ENCODE results near the gene TMEM237.

GRCh38 chr2:201630577-201630976, 12.7 kb downstream of the TMEM237 start:
- TF ChIP-seq CTCF (conservative IDR thresholded peaks at IDR 0.05; ENCODE audit: low read depth, low read length), result no peak
- TF ChIP-seq EZH2 (IDR thresholded peaks at IDR 0.05; ENCODE audit: low read length, unreplicated experiment), result no peak
- TF ChIP-seq EZH2phosphoT487 (IDR thresholded peaks at IDR 0.05; ENCODE audit: borderline replicate concordance, low read length), result no peak

All from PC-3 (cell line).